ENCODE data around the gene EREG. TPM values are rescaled to one million over a fixed set of nuclear protein-coding genes. Genes with fewer than 3 reads are reported as not detected.

Gene EREG
- total RNA-seq, 1 experiment from 2014 or later, result not detected

- Histone ChIP-seq H3K79me1 (ENCODE audit: insufficient read depth, low read depth, low read length, poor library complexity, severe bottlenecking) (no peaks in the 10 kb centered on the region), H4K91ac (ENCODE audit: insufficient read length, low read depth, low read length) (no peak overlapping the region), H3K23me2 (ENCODE audit: insufficient read length, low read depth, low read length, poor library complexity, severe bottlenecking) (no peaks in the 10 kb centered on the region), H3T11ph (ENCODE audit: low read length) (no peak overlapping the region), H2BK20ac (ENCODE audit: low read depth, low read length, poor library complexity, severe bottlenecking) (no peak overlapping the region), H3K79me2 (ENCODE audit: insufficient read depth, low read length) (no peaks in the 10 kb centered on the region), H2AK5ac (ENCODE audit: insufficient read length, low read length) (no peak overlapping the region), H3K9ac (ENCODE audit: extremely low read depth, insufficient read length, low read length) (no peak overlapping the region), H4K8ac (replicated peaks; ENCODE audit: insufficient read length, low read depth, low read length) (no peak overlapping the region), H4K20me1 (ENCODE audit: control insufficient read depth, insufficient read depth, insufficient read length) (no peaks in the 10 kb centered on the region), H3K18ac (ENCODE audit: insufficient read length, low read depth, low read length) (no peak overlapping the region), H2AFZ (ENCODE audit: low read length) (no peak overlapping the region), H3K56ac (ENCODE audit: insufficient read length, low read depth, low read length) (no peak overlapping the region), H3K27ac (ENCODE audit: insufficient read length, low read depth, low read length) (no peak overlapping the region), H3K4me2 (ENCODE audit: insufficient read depth, insufficient read length, low read length) (no peak overlapping the region), H2BK5ac (ENCODE audit: insufficient read length, low read length) (no peak overlapping the region), H2BK120ac (ENCODE audit: low read depth, low read length, poor library complexity, severe bottlenecking) (no peak overlapping the region), H2BK12ac (ENCODE audit: insufficient read length, low read depth, low read length) (no peak overlapping the region), H3K4ac (ENCODE audit: low read depth, low read length) (no peak overlapping the region), H3K4me1 (ENCODE audit: insufficient read depth, low read length) (no peaks in the 10 kb centered on the region), H3K23ac (ENCODE audit: insufficient read length, low read depth, low read length) (no peak overlapping the region), H3K9me3 (ENCODE audit: control insufficient read depth, low read depth, low read length) (no peaks in the 10 kb centered on the region), H3K14ac (ENCODE audit: insufficient read depth, low read length) (no peak overlapping the region), H2BK15ac (ENCODE audit: low read depth, low read length) (no peak overlapping the region), H3K27me3 (ENCODE audit: insufficient read depth, low read length) (no peaks in the 10 kb centered on the region), H4K5ac (ENCODE audit: insufficient read length, low read depth, low read length) (no peak overlapping the region)
- WGBS (ENCODE audit: extremely low coverage, insufficient read length, low lambda C conversion rate), result no CpG with 5 or more reads among the region's 2 CpGs
- H3K27me3 Mint-ChIP-seq (ENCODE audit: low read depth), result no peaks in the 10 kb centered on the region
- no peak overlapping the region for H3K27ac Mint-ChIP-seq
- TF ChIP-seq CTCF (conservative IDR thresholded peaks at IDR 0.05), result no peak
- no peaks in the 10 kb centered on the region; a peak in 1 of 7 replicates for H3K36me3 Mint-ChIP-seq (ENCODE audit: insufficient read depth in 1 of 3, low read depth in 3 of 3)
- H3K4me1 Mint-ChIP-seq, result peaks cover 0 to 6% of the 10 kb centered on the region in 2 experiments; a peak in 1 of 4 replicates
- no peaks in the 10 kb centered on the region for H3K9me3 Mint-ChIP-seq
- no peak for DNase-seq
- no peak overlapping the region for H3K4me3 Mint-ChIP-seq
These were observed 30.7 kb downstream of the EREG start for GRCh38 chr4:74395633-74396032.
